22Rv1 (cell line): Measurements from ENCODE around the gene GALNT16.

Experiments used
- H3K27ac ChIP-seq: fragments of 450-650 bp; 2 replicates; pipeline ENCODE4 v1.5.1; 2017
- ZFX ChIP-seq: fragments of 450-650 bp; IDR thresholded peaks from 2 replicates; pipeline ENCODE4 v1.6.1; 2017; ENCODE audit warnings: antibody characterized with exemption, borderline replicate concordance
- TF ChIP-seq, protein P1 (sequence below): fragments of 450-650 bp; IDR thresholded peaks from 2 replicates; pipeline ENCODE4 v1.5.1; 2017; ENCODE audit warnings: mild to moderate bottlenecking

The GALNT16 gene

GRCh38 chr14:69242311-69243224 lies 17.4 kb upstream of the GALNT16 start:
- H3K27ac ChIP-seq = no peak overlapping the region
- TF ChIP-seq, protein P1, sequence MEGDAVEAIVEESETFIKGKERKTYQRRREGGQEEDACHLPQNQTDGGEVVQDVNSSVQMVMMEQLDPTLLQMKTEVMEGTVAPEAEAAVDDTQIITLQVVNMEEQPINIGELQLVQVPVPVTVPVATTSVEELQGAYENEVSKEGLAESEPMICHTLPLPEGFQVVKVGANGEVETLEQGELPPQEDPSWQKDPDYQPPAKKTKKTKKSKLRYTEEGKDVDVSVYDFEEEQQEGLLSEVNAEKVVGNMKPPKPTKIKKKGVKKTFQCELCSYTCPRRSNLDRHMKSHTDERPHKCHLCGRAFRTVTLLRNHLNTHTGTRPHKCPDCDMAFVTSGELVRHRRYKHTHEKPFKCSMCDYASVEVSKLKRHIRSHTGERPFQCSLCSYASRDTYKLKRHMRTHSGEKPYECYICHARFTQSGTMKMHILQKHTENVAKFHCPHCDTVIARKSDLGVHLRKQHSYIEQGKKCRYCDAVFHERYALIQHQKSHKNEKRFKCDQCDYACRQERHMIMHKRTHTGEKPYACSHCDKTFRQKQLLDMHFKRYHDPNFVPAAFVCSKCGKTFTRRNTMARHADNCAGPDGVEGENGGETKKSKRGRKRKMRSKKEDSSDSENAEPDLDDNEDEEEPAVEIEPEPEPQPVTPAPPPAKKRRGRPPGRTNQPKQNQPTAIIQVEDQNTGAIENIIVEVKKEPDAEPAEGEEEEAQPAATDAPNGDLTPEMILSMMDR = peak; percentile 81
- TF ChIP-seq ZFX = no peak

DNA sequence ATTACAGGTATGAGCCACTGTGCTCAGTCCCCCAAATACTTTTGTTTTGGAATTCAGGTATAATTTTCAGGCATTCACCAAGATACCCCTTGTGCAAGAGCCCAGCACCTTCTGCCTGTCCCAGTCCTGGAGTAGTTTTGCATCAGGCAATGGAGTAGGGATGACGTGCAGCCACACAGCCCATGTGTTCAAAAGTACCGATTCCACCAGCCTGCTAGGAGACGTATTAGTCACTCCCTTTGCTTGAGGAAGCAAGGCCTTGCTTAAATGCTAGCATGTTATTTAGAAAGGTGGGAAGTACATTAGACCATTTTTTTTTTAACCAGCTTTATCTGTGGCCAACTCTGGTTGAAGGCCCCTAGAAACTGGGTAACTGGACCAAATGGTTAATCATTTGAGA lies 15.0 kb upstream of the GALNT16 start:
- no peak for TF ChIP-seq ZFX
- TF ChIP-seq, protein P1 = no peak
- H3K27ac ChIP-seq = no peak overlapping the region

- H3K27ac ChIP-seq = no peak overlapping the region
- TF ChIP-seq, protein P1 = no peak
- no peak for TF ChIP-seq ZFX
Measured at GRCh38 chr14:69246331-69246730, 13.6 kb upstream of the GALNT16 start.

GRCh38 chr14:69247676-69248440 lies 12.1 kb upstream of the GALNT16 start:
- TF ChIP-seq, protein P1 = peak; percentile 26
- no peak for TF ChIP-seq ZFX
- no peak overlapping the region for H3K27ac ChIP-seq

GRCh38 chr14:69249603-69250002 lies 10.4 kb upstream of the GALNT16 start:
- H3K27ac ChIP-seq = no peak overlapping the region
- no peak for TF ChIP-seq ZFX
- TF ChIP-seq, protein P1 = no peak

GRCh38 chr14:69252851-69253250 lies 7.1 kb upstream of the GALNT16 start:
- TF ChIP-seq, protein P1 = no peak
- TF ChIP-seq ZFX = no peak
- no peak overlapping the region for H3K27ac ChIP-seq

- no peak overlapping the region for H3K27ac ChIP-seq
Measured at GRCh38 chr14:69259168-69259526, 811 bp upstream of the GALNT16 start.

More at GRCh38 chr14:69259168-69259526, 811 bp upstream of the GALNT16 start:
- no peak for TF ChIP-seq ZFX
- TF ChIP-seq, protein P1 = no peak
